GM18861 (cell line): ENCODE measurements around the gene SAMD4A.

Source experiments
- ATAC-seq: cut with Tn5 transposase; IDR thresholded peaks from one replicate; pipeline ENCODE4 v1.9.1; 2021; ENCODE audit not compliant: unreplicated experiment

Gene SAMD4A

DNA sequence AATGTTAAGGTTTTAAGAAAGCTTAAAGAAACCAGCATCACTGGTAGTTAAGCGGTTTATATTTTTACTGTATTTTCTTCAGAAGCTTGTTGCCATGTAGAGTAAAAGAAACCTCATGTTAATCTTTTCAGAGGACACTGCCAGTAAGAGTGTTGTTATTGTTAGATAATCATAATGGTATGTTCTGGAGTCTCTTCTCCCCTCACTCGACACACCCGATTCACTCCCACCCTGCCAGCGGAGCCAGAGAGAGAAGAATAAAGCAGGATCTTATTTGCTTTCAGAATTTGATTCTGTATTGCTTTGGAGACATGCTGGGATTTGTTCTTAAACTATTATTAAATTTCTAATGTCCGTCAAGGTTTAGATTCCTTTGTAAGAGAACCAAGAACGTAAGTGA, 113.7 kb downstream of the SAMD4A start:
- no peak for ATAC-seq

DNA sequence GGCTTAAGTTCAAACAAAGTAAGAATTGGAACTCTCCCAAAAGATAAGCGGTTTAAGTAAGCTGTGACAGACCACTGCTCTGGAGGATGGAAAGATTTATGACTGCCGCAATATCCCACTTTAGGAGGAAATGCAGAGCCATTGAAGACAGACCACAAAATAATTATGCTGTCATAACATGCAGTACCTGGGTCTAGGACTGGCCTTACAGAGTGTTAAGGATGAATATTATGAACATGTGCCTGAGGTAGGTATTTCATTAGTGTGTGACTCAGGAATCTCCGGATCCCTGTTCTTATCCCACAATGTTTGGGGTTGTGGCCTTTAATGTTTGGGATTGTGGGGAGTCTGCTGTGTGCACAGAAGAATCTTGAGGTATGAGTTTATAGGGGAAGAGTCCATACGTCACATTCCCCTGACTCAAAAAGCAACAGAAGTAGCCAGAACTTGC, 114.9 kb downstream of the SAMD4A start:
- no peak for ATAC-seq

DNA sequence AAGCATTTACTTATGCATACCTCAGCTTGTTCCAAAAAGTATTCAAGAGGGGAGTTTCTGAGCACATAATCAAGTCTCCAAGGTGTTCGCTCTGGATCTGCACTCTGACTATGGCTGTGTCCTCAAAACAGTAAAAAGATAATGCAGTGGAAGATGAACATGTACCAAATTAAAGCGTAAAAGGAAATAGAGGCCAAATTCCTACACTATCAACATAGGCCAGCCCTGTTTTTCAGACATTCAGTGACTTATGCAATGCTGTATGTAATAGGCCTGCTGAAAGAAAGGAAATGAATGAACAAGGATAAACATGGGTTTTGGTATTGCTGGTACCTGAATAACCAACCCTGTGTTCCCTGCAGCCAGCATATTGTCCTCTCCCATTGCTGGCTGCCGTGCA, 115.7 kb downstream of the SAMD4A start:
- no peak for ATAC-seq

DNA sequence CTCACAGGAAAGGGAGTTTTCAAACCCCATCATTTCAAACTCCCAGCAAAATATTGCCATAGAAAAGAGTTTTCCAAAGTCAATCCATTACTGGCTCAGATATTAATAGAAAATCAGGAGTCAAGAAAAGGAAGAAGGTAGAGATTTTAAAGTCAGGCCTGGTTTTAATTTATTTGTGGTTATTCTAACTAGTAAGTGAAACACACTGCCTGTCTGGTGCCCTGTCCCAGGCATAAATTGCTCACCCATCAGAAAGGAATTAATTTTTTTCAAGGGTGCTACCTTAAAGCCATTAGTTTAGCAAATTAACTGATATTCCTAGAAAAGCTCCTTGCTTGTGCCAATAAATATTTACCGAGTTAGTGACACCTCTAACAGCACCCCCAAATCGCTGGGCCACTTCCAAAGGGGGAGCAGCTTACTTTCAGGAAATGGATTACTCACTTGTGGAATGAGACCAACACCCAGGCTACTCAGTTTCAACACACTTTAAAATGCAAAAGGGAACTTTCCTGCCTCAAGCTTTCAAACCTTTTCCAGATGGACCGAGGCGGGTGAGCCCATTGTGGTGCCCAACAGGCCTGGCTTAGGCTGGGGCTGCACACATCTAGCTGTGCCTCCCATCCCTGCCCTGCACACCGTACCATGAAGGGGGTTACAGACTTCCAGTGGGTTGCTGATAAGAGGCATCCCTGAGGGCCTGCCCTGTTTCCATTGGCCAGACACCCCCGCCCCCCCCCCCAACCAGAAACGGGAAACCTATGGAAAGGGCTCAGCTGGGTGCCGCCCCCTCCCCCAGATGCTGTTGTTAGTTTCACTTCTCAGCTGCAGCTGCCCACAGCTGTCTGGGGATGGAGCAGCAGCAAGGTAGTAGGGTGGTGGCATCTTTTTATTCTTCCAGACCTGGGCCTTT, 117.2 kb downstream of the SAMD4A start:
- no peak for ATAC-seq

DNA sequence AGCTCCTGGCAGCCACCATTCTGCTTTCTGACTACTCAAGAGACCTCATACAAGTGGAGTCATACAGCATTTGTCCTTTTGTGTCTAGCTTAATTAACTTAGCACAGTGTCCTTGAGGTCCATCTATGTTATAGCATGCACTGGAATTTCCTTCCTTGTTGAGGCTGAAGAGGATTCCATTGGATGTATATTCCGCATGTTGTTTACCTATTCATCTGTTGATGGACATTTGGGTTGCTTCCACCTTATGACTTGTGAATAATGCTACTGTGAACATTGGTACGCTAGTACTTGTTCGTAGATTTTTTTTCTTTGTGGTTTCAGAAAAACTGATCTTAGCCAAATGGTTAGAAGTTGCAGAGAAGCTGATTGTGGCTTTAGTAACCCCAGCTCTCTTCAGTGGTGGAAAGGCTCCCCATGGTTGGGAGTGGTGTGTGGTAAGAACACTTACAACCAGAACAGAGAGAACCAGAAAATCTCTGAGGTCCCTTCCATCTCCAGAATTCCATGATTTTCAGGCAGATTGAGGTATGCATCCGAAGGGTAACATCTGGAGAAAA, 118.4 kb downstream of the SAMD4A start:
- ATAC-seq: no peak

DNA sequence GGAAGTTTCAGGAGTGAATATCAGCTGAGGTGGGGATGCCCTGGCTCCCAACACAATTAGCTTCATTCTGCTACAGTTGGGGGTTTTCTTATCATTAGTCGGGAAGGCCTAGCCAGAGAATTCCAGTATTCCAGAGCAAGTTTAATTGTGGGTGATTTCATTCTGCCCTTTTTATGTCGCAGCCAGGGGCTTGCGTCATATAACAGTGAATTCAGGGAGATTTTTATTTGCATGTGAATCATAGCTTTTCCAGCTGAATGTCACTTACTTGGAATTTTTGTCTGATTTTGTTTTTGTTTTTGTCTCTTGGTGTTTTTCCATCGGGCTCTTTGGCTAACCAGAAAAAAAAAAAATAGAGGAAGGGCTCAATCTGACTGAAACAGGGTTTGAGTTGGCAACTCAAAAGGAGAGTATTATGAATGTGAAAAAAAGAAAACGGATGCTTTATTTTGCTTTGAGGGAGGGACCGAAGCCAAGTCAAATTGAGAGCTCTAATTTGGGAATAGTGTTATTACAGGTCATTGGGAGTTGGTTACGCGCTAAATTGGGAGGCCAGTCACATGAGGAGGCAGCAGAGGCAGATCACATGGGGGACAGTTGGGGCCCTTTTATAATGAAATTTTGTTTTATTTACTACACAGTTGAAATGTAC, 119.4 kb downstream of the SAMD4A start:
- ATAC-seq: no peak

DNA sequence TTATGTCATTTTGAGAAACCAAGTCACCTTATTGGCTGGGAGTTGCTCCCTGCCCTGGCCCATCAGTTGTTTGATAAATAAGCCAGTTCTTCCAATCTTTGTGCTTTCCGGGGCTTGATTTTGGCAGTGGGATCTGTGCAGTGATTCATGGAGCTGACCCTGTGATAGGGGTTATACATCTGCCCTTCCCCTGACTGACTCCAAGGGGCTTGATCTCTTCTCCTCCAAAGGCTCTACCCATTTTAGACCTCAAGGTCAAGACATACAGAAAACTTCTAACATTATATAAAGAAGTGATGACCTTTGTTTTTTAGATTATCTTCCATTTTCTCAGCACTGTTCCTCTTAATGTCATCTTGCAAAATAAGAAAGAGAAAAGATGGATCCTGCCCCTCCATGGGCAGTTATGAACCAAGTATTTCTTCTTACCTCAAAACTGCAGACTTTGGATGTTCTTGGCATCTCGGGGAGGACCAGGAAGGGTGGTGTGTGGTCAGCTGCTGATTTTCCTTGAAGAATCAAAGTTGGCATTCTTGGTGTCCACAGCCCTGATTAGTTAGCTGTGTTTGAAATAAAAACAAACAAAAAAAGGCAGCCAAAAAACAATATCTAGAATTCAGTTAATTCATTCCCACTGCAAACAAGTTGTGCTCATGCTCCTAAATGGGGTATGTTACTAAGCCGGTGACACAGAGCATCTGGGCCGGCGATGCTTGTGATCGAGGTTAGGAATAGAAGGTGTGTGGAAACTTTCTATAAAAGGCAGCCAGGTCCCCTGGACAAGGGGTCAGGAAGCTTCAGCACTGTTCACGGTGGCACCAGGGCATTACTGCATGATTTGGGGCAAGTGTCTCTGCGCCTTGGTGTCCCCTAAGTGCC, 120.2 kb downstream of the SAMD4A start:
- no peak for ATAC-seq

DNA sequence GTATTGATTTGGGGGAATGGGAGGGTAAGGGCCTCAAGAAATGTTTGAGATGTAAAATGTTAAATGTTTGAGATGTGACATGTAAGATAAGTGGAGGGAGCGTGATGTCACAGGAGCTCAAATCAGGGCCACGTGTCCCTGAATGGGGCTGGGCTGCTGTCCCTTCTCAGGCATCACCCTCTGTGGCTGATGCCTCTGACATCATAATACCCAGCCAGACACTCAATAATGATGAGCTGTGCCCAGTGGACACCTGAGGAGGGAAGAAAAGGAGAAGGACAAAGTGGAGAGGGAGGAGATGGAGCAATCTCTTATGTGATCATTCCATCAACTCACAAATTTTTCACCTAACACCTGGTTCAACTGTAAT, 120.8 kb downstream of the SAMD4A start:
- ATAC-seq: no peak

DNA sequence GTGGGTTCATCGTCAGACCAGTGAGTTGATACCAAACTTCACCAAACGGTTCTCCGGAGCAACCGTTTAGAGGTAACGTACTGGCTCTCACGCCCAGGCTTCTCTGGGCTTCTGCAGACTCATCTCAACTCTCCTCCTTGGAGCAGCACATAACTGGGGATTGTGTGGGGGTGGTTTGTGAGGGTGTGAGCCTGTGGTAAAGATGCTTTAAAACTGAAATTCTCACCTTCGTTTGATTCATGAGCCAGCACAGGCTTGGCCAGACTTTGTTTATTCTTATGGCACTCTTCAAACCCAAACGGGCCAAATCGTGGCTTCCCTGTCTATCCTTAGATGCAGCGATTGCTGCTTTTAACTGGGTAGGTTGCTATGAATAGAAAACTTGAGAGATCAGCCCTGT, 121.3 kb downstream of the SAMD4A start:
- no peak for ATAC-seq

DNA sequence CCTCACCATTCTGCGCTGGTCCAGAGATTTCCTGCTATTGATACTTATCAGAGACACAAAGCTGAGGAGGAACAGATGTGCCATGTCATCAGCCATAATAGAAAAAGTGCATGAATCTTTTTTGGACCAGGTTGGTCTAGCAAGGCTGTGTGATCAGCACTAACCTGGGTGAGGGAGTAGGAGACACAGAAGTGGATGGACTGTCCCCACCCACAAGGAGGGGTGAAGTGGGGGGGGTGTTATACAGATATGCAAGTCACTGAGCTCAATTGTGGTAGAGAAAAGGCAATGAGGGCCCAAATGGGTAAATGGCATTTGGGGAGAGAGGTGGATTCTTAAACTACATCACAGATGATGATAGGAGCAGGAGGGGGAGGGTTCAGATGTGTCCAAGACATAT, 123.0 kb downstream of the SAMD4A start:
- ATAC-seq: no peak

DNA sequence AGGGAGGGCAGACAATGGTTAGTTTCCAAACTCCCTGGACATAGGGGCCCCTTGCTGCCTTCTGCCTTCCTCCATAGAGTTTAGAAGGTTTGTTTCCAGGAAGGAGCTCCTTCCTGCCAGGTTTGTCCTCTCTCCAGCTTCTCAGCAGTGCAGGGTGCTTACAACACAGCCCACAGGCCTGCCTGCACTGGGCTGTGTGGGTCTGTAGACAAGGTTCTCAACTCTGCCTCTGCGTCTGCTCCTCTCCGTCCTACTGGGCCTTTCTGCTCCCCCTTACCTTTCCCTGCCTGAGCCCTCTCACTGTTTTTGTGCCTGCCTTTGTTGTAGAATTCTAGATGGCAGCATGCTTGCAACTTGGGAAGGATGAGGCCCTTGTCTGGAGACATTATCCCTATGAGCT, 124.0 kb downstream of the SAMD4A start:
- no peak for ATAC-seq

DNA sequence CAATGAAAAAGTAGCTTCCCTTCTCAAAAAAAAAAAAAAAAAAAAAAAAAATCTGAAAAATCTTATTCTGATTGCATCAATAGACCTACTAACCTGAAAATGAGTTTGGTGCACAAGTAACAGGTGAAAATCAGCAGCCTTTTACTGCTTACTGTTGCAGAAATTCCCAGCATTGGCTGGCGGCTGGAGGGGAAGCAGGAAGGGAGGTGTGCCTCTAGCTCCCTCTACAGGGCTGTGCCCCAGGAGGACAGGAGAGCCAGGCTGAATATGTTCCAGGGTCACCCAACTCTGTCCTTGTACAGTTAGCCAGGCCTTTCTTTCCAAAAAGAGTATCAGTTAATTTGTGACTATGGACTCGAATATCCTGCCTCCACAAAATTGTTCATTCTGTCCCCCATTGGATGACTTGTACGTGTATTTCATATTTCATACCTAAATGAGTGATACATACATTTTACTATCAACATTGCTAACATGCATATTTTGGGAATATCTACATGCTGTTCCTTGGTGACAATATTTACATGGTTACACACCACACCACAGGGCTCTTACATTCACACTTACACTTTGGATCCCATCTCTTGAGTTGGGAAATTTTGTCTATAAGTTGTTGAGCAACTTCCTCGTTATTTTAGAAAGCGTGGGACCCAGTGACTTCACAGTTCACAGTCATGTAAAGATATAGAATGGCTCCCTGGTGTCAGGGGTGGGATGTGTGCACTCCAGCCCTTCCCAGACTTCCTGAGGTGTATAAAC, 124.8 kb downstream of the SAMD4A start:
- ATAC-seq: no peak

DNA sequence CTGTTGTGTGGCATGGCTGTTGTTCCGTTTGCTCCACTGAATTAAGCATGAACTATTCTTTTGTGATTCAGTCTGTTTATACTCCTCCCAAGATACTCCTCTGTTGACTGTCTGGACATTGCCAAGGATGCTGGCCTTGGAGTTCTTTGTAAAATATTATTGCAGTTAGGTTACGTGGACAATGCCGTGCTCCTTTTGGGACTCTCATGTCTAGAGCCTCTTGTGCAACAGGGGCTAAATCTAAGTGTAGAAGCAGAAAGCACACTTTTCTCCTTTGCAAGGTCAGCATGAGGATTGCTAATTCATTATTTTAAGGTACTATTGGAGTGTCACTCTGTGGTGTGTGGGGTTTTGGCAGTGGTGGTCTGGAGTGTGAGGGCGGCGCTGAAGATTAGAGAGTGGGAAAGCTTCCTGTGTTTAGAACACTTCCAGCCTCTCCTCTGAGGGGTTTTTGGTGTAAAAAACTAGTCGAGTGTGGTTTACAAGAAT, 125.4 kb downstream of the SAMD4A start:
- no peak for ATAC-seq

DNA sequence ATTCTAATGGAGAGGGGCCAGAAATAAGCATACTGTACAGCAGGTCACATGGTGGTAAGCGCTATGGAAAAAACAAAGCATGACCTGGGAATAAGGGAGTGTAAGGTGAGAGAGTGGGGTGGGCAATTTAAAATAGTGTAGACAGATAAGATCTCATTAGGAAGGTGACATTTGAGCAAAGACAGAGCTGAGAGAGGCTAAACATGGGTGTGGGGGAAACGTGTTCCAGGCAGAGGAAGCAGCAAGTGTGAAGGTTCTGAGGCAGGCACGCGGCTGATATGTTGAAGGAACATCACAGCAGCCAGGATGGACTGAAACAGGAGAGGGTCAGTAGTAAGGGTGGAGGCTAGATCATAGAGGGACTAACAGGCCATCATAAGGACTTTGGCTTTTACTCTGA, 126.8 kb downstream of the SAMD4A start:
- ATAC-seq: no peak

DNA sequence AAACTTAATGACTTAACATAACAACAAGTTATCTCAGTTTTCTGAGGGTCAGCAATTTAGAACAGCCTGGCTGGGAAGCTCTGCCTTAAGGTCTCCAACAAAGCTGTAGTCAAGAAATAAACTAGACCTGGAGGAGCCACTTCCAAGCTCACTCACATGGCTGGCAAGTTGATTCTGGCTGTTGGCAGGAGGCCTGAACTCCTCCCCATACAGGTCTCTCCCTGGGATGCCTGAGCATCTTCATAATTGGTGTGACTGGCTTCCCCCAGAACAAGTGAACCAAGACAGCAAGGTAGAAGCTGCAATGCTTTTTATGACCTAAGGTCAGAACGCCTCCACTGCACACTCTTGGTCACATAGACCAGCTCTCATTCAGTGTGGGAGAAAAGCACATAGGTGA, 128.3 kb downstream of the SAMD4A start:
- ATAC-seq: no peak

DNA sequence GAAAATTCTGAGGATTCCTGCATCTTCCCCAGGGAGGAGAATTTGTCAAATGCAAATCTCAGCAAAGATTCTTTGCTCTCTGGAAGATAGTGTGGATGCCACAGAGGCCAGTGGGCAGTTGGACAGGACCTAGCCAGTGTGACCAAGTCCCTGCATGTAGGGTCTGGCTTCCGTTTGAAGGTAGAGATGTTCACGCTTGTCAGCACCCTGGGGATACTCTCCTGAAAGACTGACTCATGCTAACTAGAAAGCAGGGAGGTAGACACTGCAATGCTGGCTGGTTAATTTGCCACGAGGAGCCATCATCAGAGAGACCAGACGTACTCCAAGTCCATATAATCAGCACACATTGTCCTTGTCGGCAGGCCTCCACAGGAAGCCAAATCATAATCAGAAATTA, 130.1 kb downstream of the SAMD4A start:
- no peak for ATAC-seq

DNA sequence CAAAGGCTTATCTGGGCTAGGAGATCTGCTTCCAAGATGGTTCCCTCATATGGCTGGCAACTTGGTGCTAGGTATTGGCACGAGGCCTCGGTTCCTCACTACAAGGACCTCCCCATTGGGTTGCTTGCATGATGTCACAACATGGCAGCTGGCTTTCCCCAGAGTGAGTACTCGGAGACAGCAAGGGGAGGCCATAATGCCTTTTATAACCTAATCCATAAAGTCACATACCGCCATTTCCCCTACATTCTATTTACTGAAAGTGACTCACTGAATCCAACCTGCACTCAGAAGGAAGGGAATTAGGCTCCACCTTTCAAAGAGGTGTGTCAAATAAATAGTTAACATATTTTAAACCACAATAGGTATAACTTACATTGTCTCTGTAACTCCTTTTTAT, 130.9 kb downstream of the SAMD4A start:
- ATAC-seq: no peak

DNA sequence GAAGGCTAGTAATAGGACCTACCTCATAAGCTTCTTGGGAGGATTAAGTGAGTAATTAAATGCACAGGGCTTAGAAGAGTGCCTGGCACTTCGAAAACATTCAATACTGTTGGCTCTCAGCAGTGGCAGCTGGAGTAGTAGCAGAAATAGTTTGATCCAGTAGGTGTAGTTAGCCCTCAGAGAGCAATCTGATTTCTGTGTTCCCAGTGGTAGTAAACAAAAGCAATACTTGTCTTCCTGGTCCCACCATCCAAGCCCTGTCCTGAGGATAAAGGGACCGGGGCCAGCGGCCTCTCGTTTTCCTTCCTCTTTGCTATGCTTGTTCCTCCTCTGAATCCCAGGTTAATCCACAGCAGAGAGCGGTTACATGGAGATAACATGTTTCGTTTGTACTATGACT, 131.6 kb downstream of the SAMD4A start:
- ATAC-seq: no peak

DNA sequence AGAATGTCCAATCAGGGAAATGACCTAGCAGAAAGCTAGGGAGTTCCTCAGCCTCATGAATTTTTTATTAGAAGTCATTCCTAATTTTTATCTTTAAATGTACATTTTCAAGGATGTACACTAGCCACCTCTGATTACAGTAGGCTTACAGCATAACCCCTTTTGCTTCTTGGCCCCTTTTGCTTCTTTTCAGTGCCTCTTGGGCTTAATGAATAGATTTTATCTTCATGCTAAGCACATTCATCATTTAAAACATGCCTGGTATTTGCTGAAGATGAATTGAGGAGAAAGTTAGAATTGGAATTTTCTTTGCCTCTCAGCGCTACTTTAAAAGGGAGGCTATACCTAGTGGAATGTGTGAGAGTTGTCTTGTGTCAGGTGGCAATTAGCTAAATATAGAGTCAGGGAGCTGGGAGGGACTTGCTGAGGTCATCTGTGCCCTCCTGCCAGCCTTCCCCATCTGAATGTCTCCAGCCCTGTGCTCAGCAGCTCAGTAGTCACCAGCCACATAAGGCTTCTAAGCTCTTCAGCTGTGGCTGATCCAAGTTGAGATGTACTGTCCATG, 132.1 kb downstream of the SAMD4A start:
- ATAC-seq: no peak

DNA sequence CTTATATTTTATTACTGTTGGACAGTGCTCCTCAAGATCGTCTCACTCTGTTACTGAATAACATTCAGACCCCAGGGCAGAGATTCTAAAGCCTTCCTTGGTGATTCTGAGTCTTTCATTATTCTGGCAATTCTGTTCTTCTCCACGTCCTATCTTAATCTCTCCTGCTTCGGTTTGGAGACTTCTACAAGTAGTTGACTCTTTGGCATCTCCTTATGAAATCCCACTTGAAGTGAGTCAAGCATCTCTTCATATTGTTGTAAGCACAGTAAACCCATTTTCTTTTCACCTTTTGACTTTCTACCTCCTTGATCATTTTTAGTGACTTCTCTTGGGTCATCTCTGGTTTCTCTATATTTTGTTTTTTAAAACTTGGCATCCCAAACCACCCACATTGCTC, 132.8 kb downstream of the SAMD4A start:
- no peak for ATAC-seq
